Endothelial cell of umbilical vein (primary cell): Measurements from ENCODE around the gene DCX. TPM values are rescaled to one million over a fixed set of nuclear protein-coding genes. Genes with fewer than 3 reads are reported as not detected.

Source experiments
- BruUV-seq: library from RNA; stranded (reverse); fragments of 400-500 nt; replicated peaks from 2 replicates; lab custom pipeline; 2021; lab: Mats Ljungman, UMichigan
- CTCF ChIA-PET: fragments of 300-600, 350-600 bp; sonication (Branson Sonifier 250); formaldehyde crosslinking; loops from one replicate; lab custom pipeline; 2021; ENCODE audit warnings: antibody characterized with exemption, inconsistent platforms; lab: Charles Lee
- POLR2A ChIA-PET: fragments of 300-600, 350-600 bp; sonication (Branson Sonifier 250); formaldehyde crosslinking; loops from one replicate; lab custom pipeline; 2021; ENCODE audit warnings: antibody characterized with exemption, inconsistent platforms; lab: Charles Lee
- DNase-seq: peaks from one replicate; pipeline ENCODE4 v3.0.0-alpha.2; 2011; ENCODE audit warnings: low read depth, low spot score
- FAIRE-seq: peaks from 2 replicates; lab custom pipeline; 2011; peaks lifted over from hg19 to GRCh38; lab: Jason Lieb, UNC
- H2AFZ ChIP-seq: 2 replicates; pipeline ENCODE4 v1.6.0; 2012; ENCODE audit warnings: low read depth, low read length, control low read depth, inconsistent platforms
- H3K27ac ChIP-seq: 2 replicates; pipeline ENCODE4 v1.5.1; 2011; ENCODE audit warnings: low read depth, mild to moderate bottlenecking, control low read depth, low read length, moderate library complexity; ENCODE audit not compliant: insufficient read depth
- H3K27me3 ChIP-seq, 2 experiments: 2 replicates each; pipeline versions ENCODE4 v1.6.0 to v1.6.1; 2011; ENCODE audit warnings: low read length in 2 of 2, mixed read lengths in 1 of 2; ENCODE audit not compliant: control insufficient read depth in 2 of 2, insufficient read depth in 2 of 2
- H3K36me3 ChIP-seq, 2 experiments: 2 replicates in 1 of 2; 3 replicates in 1 of 2; pipeline ENCODE4 v1.5.1; 2011; ENCODE audit warnings: low read length in 2 of 2, mild to moderate bottlenecking in 1 of 2, moderate library complexity in 1 of 2; ENCODE audit not compliant: control insufficient read depth in 2 of 2, insufficient read depth in 2 of 2; ENCODE audit errors: extremely low read depth in 1 of 2
- H3K4me1 ChIP-seq: 3 replicates; pipeline ENCODE4 v1.5.1; 2011; ENCODE audit warnings: mild to moderate bottlenecking, low read length; ENCODE audit not compliant: control insufficient read depth, insufficient read depth; ENCODE audit errors: extremely low read depth
- H3K4me2 ChIP-seq: 2 replicates; pipeline ENCODE4 v1.6.1; 2011; ENCODE audit warnings: low read length, control low read depth, mixed read lengths; ENCODE audit not compliant: insufficient read depth
- H3K4me3 ChIP-seq, 3 experiments: fragments of 200-600 bp in 1 of 3; sonication (generic), shearing (Covaris generic) in 1 of 3; replicated peaks in 1 of 3; 2 replicates each; pipeline ENCODE4 v1.5.1; 2011 to 2016; ENCODE audit warnings: control low read depth in 3 of 3, low read length in 3 of 3, mild to moderate bottlenecking in 2 of 3, inconsistent platforms in 1 of 3, low read depth in 1 of 3, moderate library complexity in 1 of 3; ENCODE audit not compliant: insufficient read depth in 1 of 3
- H3K79me2 ChIP-seq: 2 replicates; pipeline ENCODE4 v1.6.0; 2012; ENCODE audit warnings: low read length, inconsistent platforms; ENCODE audit not compliant: control insufficient read depth, insufficient read depth
- H3K9ac ChIP-seq: replicated peaks from 2 replicates; pipeline ENCODE3; 2011; ENCODE audit warnings: low read length, control low read depth; ENCODE audit not compliant: insufficient read depth; ENCODE audit errors: extremely low read depth
- H3K9me1 ChIP-seq: replicated peaks from 3 replicates; pipeline ENCODE4 v1.6.0; 2011; ENCODE audit warnings: mild to moderate bottlenecking, low read length; ENCODE audit not compliant: control insufficient read depth, insufficient read depth; ENCODE audit errors: extremely low read depth
- H3K9me3 ChIP-seq: replicated peaks from 2 replicates; pipeline ENCODE4 v1.5.1; 2012; ENCODE audit warnings: low read length, inconsistent platforms; ENCODE audit not compliant: control insufficient read depth, insufficient read depth
- H4K20me1 ChIP-seq: replicated peaks from 2 replicates; pipeline ENCODE3; 2011; ENCODE audit warnings: mild to moderate bottlenecking, low read length; ENCODE audit not compliant: control insufficient read depth, insufficient read depth; ENCODE audit errors: extremely low read depth
- CTCF ChIP-seq, 2 donors: IDR thresholded peaks; 1 replicate in 1 of 2; 2 replicates in 1 of 2; pipeline ENCODE4 v1.5.1; 2011; ENCODE audit warnings: low read length in 2 of 2, mild to moderate bottlenecking in 2 of 2, moderate library complexity in 2 of 2, control low read depth in 1 of 2, inconsistent platforms in 1 of 2, low read depth in 1 of 2; ENCODE audit not compliant: insufficient read depth in 1 of 2; ENCODE audit errors: extremely low read depth in 1 of 2
- EZH2 ChIP-seq: IDR thresholded peaks from 2 replicates; pipeline ENCODE4 v1.6.1; 2012; ENCODE audit warnings: borderline replicate concordance, low read depth, mild to moderate bottlenecking, moderate library complexity, low read length, inconsistent platforms; ENCODE audit not compliant: severe bottlenecking
- FOS ChIP-seq: IDR thresholded peaks from 2 replicates; pipeline ENCODE4 v1.6.1; 2011; ENCODE audit warnings: mild to moderate bottlenecking, low read length, moderate library complexity, borderline replicate concordance; ENCODE audit not compliant: insufficient read depth
- GATA2 ChIP-seq: IDR thresholded peaks from 2 replicates; pipeline ENCODE4 v1.7.0; 2011; ENCODE audit warnings: low read depth, mild to moderate bottlenecking, moderate library complexity, mixed read lengths, low read length; ENCODE audit not compliant: insufficient read length, insufficient read depth
- JUN ChIP-seq: IDR thresholded peaks from 2 replicates; pipeline ENCODE4 v1.6.1; 2011; ENCODE audit warnings: borderline replicate concordance, low read depth; ENCODE audit not compliant: insufficient read length, insufficient read depth
- MAX ChIP-seq: IDR thresholded peaks from 2 replicates; pipeline ENCODE4 v1.6.1; 2011; ENCODE audit not compliant: insufficient read depth, insufficient read length
- MYC ChIP-seq: IDR thresholded peaks from one replicate; pipeline ENCODE4 v1.6.1; 2011; ENCODE audit warnings: mild to moderate bottlenecking, low read depth, low read length
- POLR2A ChIP-seq: IDR thresholded peaks from 2 replicates; pipeline ENCODE4 v1.6.1; 2012; ENCODE audit warnings: low read depth, mild to moderate bottlenecking, control low read depth, low read length
- POLR2AphosphoS5 ChIP-seq: IDR thresholded peaks from 2 replicates; pipeline ENCODE4 v1.6.1; 2012; ENCODE audit warnings: low read depth, mild to moderate bottlenecking, control low read depth, low read length, moderate library complexity; ENCODE audit not compliant: insufficient read depth
- dilution Hi-C: fragments of 300-500 bp; cut with MboI; formaldehyde crosslinking; loops from one replicate; pipeline ENCODE4 v1.15.0; 2019; ENCODE audit warnings: low sequenced_read_pairs; ENCODE audit not compliant: extremely low pct_ligation_motif_present
- intact Hi-C: fragments of 100-400 bp; cut with micrococcal nuclease; formaldehyde crosslinking; loops from one replicate; pipeline ENCODE4 v1.10.0; 2022
- polyA plus RNA-seq, 4 experiments: library from polyadenylated mRNA; depleted of rRNA in 3 of 4; stranded (reverse) in 3 of 4; unstranded in 1 of 4; fragments of >200 nt; gene quantifications; 2 replicates each; pipeline versions ENCODE4 v1.2.1 to v1.2.3, GENCODE V29; 2011 to 2012; ENCODE audit warnings: missing spikeins in 1 of 4
- total RNA-seq: library from RNA; stranded (reverse); gene quantifications from 2 replicates; pipeline ENCODE4 v1.2.3, GENCODE V29; 2021

The DCX gene
- total and polyA plus RNA-seq, 2 donors (not counting 3 experiments of a cell fraction or from before 2014, with no cell fraction given): not detected

DNA sequence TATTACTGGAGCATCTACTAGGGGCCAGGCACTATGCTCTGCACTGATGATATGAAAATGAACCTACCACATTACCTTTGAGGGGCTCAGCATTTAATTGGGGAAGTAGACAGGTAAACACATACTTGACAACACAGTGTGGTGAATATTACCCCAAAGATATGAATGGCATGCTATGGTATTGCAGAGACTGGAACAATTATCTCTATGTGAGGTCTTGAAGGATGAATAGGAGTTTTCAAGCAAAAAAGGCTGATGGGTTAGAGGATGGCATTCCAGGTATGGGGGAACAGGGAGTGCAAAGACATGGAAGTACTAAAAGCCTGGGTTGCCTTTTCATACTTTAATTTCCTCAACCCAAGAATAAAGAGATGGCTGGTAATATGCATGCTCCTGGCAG lies 82.6 kb downstream of the DCX start:
- Histone ChIP-seq H3K36me3 (no peaks in the 10 kb centered on the region), H4K20me1 (no peaks in the 10 kb centered on the region), H3K9me3 (no peaks in the 10 kb centered on the region), H3K27me3 (no peaks in the 10 kb centered on the region), H3K9me1 (no peaks in the 10 kb centered on the region), H3K9ac (no peak overlapping the region), H3K27ac (no peak overlapping the region), H3K79me2 (no peaks in the 10 kb centered on the region), H2AFZ (no peak overlapping the region), H3K4me3 (no peak overlapping the region), H3K4me1 (no peaks in the 10 kb centered on the region), H3K4me2 (no peak overlapping the region)
- ChIA-PET POLR2A (no interaction called here), CTCF (no interaction called here)
- intact Hi-C loops: no loop called here
- no peak for DNase-seq
- dilution Hi-C loops: no loop called here
- TF ChIP-seq JUN (no peak), EZH2 (no peak), MAX (no peak), POLR2A (no peak), GATA2 (no peak), POLR2AphosphoS5 (no peak), FOS (no peak), CTCF (IDR thresholded peaks at IDR 0.05; ENCODE audit: extremely low read depth in 1 of 2, insufficient read depth in 1 of 2, low read depth in 1 of 2, low read length in 2 of 2) (no peak), MYC (no peak)
- no TSS peak for BruUV-seq
- FAIRE-seq: no peak
